Measurements from ENCODE around the gene URI1. TPM values are rescaled to one million over a fixed set of nuclear protein-coding genes. Genes with fewer than 3 reads are reported as not detected.
"Not testable (repeated sequence)": the region's sequence is repeated elsewhere in the genome, so short reads cannot be mapped to it uniquely, and the experiment has no call there.

Gene URI1
- total RNA-seq, 2 experiments from 2014 or later, result 65.9 to 69.8 TPM

DNA sequence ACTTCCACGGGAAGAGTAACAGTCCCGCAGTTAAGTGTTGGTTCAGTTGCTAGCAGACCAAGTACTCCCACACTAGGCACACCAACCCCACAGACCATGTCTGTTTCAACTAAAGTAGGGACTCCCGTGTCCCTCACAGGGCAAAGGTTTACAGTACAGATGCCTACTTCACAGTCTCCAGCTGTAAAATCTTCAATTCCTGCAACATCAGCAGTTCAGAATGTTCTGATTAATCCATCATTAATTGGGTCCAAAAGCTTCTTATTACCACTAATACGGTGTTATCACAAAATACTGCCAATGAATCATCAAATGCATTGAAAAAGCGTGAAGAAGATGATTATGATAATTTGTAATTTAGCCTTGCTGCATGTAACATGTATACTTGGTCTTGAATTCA, 95.8 kb downstream of the URI1 start:
- Mint-ChIP-seq H3K27ac (no peak overlapping the region), H3K27me3 (ENCODE audit: low read depth) (no peaks in the 10 kb centered on the region), H3K36me3 (ENCODE audit: low read depth) (peaks cover 64% of the 10 kb centered on the region), H3K4me1 (ENCODE audit: low read depth) (no peaks in the 10 kb centered on the region), H3K9me3 (peaks cover 34% of the 10 kb centered on the region), H3K4me3 (no peak overlapping the region)
- intact Hi-C loops (cut with micrococcal nuclease), result no loop called here
- DNase-seq, result no peak
- CTCF ChIA-PET, result no interaction called here

GRCh38 chr19:30041931-30042330, 99.9 kb downstream of the URI1 start:
- H3K9me3 Mint-ChIP-seq, result peaks cover 17% of the 10 kb centered on the region
- intact Hi-C loops (cut with micrococcal nuclease); CTCF ChIA-PET; DNase-seq; H3K4me1 Mint-ChIP-seq (ENCODE audit: low read depth); H3K27me3 Mint-ChIP-seq (ENCODE audit: low read depth); H3K27ac Mint-ChIP-seq; H3K4me3 Mint-ChIP-seq: not testable (repeated sequence)
- peaks cover 25% of the 10 kb centered on the region for H3K36me3 Mint-ChIP-seq (ENCODE audit: low read depth)

DNA sequence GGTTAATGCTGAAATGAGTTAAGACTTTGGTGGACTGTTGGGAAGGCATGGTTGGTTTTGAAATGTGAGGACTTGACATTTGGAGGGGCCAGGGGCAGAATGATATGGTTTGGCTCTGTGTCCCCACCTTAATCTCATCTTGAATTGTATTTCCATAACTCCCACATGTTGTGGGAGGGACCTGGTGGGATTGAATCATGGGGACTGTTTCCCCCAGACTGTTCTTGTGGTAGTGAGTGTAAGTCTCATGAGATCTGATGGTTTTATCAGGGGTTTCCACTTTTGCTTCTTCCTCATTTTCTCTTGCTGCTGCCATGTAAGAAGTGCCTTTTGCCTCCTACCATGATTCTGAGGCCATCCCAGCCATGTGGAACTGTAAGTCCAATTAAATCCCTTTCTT, 101.0 kb downstream of the URI1 start:
- H3K36me3 Mint-ChIP-seq (ENCODE audit: low read depth), result peaks cover 14% of the 10 kb centered on the region
- CTCF ChIA-PET; H3K4me1 Mint-ChIP-seq (ENCODE audit: low read depth); intact Hi-C loops (cut with micrococcal nuclease); H3K27me3 Mint-ChIP-seq (ENCODE audit: low read depth); H3K27ac Mint-ChIP-seq; H3K4me3 Mint-ChIP-seq; H3K9me3 Mint-ChIP-seq; DNase-seq: not testable (repeated sequence)

- Mint-ChIP-seq H3K9me3 (peaks cover 3% of the 10 kb centered on the region), H3K4me3 (no peak overlapping the region), H3K27ac (no peak overlapping the region), H3K36me3 (ENCODE audit: low read depth) (peaks cover 7% of the 10 kb centered on the region), H3K4me1 (ENCODE audit: low read depth) (peaks cover 4% of the 10 kb centered on the region), H3K27me3 (ENCODE audit: low read depth) (no peaks in the 10 kb centered on the region)
- intact Hi-C loops (cut with micrococcal nuclease), result no loop called here
- DNase-seq, result no peak
- CTCF ChIA-PET, result no interaction called here
Measured at GRCh38 chr19:30044273-30045248, 102.5 kb downstream of the URI1 start.

DNA sequence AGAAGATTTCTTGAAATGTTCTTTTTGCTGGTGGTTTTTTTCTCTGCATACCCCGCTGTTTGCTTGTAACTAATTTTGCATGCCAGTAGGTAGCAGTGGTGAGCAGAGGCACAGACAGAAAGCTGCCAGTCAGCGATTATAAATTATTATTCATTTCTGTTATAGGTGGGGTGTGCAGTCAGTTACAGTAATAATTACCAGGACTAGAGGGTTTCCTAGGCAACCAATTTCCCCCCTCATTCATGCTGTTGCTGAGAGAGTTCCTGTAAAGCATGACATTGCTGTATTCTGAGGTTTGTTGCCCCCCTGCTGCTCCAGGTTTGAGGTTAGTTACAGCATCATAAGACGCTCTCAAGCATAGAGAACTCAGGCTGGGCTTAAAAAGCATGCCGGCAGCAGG, 104.5 kb downstream of the URI1 start:
- peak; percentile 12 for DNase-seq
- Mint-ChIP-seq H3K9me3 (peaks cover 1% of the 10 kb centered on the region), H3K27ac (no peak overlapping the region), H3K4me1 (ENCODE audit: low read depth) (peaks cover 4% of the 10 kb centered on the region), H3K27me3 (ENCODE audit: low read depth) (no peaks in the 10 kb centered on the region), H3K4me3 (no peak overlapping the region), H3K36me3 (ENCODE audit: low read depth) (peaks cover 2% of the 10 kb centered on the region)
- intact Hi-C loops (cut with micrococcal nuclease), result no loop called here
- CTCF ChIA-PET, result interaction anchor here (0.9 kb wide), 1 partner anchor 16 kb away, joined by 3 read pairs; no protein-coding TSS in a partner anchor

DNA sequence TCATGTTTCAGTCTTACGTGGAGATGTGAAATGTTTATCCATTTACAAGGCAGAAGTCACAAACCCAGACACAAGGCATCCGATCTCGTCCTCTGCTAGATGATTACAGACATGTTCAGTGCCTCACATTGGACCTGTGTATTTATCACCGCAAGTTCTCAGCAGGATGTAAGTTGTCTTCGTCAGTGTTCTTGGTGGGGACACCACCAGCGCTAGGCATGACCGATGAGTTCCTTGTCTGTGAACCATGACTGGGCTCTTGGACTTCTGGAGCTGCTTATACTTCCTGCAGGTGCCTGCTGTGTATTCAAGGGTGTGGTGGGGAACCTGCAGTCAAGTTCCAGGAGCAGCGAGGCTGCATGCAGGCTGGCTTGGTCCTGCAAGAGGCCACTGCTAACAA, 105.4 kb downstream of the URI1 start:
- H3K4me1 Mint-ChIP-seq (ENCODE audit: low read depth), result peaks cover 4% of the 10 kb centered on the region
- H3K27me3 Mint-ChIP-seq (ENCODE audit: low read depth), result no peaks in the 10 kb centered on the region
- intact Hi-C loops (cut with micrococcal nuclease), result no loop called here
- H3K27ac Mint-ChIP-seq, result no peak overlapping the region
- DNase-seq, result no peak
- H3K9me3 Mint-ChIP-seq, result peaks cover 1% of the 10 kb centered on the region
- CTCF ChIA-PET, result no interaction called here
- no peaks in the 10 kb centered on the region for H3K36me3 Mint-ChIP-seq (ENCODE audit: low read depth)
- H3K4me3 Mint-ChIP-seq, result no peak overlapping the region

DNA sequence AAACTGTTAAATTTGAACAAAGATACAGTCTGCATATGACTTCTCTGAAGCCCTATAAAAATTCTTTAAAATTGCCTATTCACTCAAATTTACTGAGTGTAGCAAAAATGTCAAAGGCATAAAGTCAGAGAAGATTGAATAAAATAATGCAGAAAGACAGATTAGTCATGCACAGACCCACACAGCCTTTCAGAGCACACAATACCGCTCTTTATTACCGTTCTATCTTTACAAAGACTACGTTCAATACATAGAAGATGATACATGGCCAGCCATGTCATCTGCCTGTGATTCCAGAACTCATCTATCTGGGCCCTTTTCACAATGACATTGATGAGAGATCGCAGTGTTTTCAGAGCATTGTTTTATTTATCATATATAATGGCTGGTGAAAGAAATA, 107.2 kb downstream of the URI1 start:
- Mint-ChIP-seq H3K27me3 (ENCODE audit: low read depth) (no peaks in the 10 kb centered on the region), H3K4me3 (no peak overlapping the region), H3K4me1 (ENCODE audit: low read depth) (peaks cover 4% of the 10 kb centered on the region), H3K36me3 (ENCODE audit: low read depth) (no peaks in the 10 kb centered on the region), H3K27ac (no peak overlapping the region), H3K9me3 (no peaks in the 10 kb centered on the region)
- no peak for DNase-seq
- intact Hi-C loops (cut with micrococcal nuclease), result no loop called here
- CTCF ChIA-PET, result no interaction called here

GRCh38 chr19:30049846-30050667, 108.0 kb downstream of the URI1 start:
- intact Hi-C loops (cut with micrococcal nuclease), result no loop called here
- no peak overlapping the region for H3K27ac Mint-ChIP-seq
- no peaks in the 10 kb centered on the region for H3K27me3 Mint-ChIP-seq (ENCODE audit: low read depth)
- peaks cover 4% of the 10 kb centered on the region for H3K4me1 Mint-ChIP-seq (ENCODE audit: low read depth)
- no peaks in the 10 kb centered on the region for H3K9me3 Mint-ChIP-seq
- CTCF ChIA-PET, result no interaction called here
- no peaks in the 10 kb centered on the region for H3K36me3 Mint-ChIP-seq (ENCODE audit: low read depth)
- H3K4me3 Mint-ChIP-seq, result no peak overlapping the region
- no peak for DNase-seq

GRCh38 chr19:30052122-30053075, 110.4 kb downstream of the URI1 start:
- no peaks in the 10 kb centered on the region for H3K36me3 Mint-ChIP-seq (ENCODE audit: low read depth)
- H3K9me3 Mint-ChIP-seq, result no peaks in the 10 kb centered on the region

DNA sequence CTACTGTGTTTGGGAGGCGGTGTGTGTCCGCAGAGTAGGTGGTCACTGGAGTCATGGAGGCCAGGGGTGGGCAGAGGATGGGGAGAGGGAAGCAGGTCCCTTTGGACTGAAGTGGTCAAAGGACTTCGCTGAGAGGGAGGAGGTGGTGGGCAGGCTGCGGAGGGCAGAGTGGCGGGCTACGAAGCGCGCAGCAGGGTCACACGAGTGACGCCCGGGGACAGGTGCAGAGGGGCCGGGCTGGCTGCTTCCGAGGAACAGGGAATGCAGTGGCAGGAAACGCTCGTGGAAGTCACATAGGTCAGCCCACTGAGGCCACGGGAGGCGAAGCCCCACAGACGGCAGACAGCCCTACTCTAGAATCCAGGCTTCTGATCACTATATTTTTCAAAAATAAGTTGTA, 111.5 kb downstream of the URI1 start:
- CTCF ChIA-PET, result no interaction called here
- H3K4me3 Mint-ChIP-seq, result no peak overlapping the region
- no peaks in the 10 kb centered on the region for H3K9me3 Mint-ChIP-seq
- no peak overlapping the region for H3K27ac Mint-ChIP-seq
- no peaks in the 10 kb centered on the region for H3K4me1 Mint-ChIP-seq (ENCODE audit: low read depth)
- no peaks in the 10 kb centered on the region for H3K36me3 Mint-ChIP-seq (ENCODE audit: low read depth)
- no peaks in the 10 kb centered on the region for H3K27me3 Mint-ChIP-seq (ENCODE audit: low read depth)
- intact Hi-C loops (cut with micrococcal nuclease), result no loop called here
- no peak for DNase-seq

More at GRCh38 chr19:30052122-30053075, 110.4 kb downstream of the URI1 start:
- Mint-ChIP-seq H3K27me3 (ENCODE audit: low read depth) (no peaks in the 10 kb centered on the region), H3K27ac (no peak overlapping the region), H3K4me3 (no peak overlapping the region), H3K4me1 (ENCODE audit: low read depth) (no peaks in the 10 kb centered on the region)
- CTCF ChIA-PET, result interaction anchor here (0.6 kb wide), 1 partner anchor 528 kb away, joined by 3 read pairs; no protein-coding TSS in a partner anchor
- DNase-seq, result no peak
- intact Hi-C loops (cut with micrococcal nuclease), result no loop called here

GRCh38 chr19:30054210-30054609, 112.2 kb downstream of the URI1 start:
- CTCF ChIA-PET, result no interaction called here
- H3K9me3 Mint-ChIP-seq, result no peaks in the 10 kb centered on the region
- no peak overlapping the region for H3K4me3 Mint-ChIP-seq
- DNase-seq, result no peak
- intact Hi-C loops (cut with micrococcal nuclease), result no loop called here
- H3K4me1 Mint-ChIP-seq (ENCODE audit: low read depth), result no peaks in the 10 kb centered on the region
- H3K27ac Mint-ChIP-seq, result no peak overlapping the region
- no peaks in the 10 kb centered on the region for H3K27me3 Mint-ChIP-seq (ENCODE audit: low read depth)
- no peaks in the 10 kb centered on the region for H3K36me3 Mint-ChIP-seq (ENCODE audit: low read depth)

- no peak overlapping the region for H3K4me3 Mint-ChIP-seq
- no peaks in the 10 kb centered on the region for H3K36me3 Mint-ChIP-seq (ENCODE audit: low read depth)
- no peak for DNase-seq
- no peaks in the 10 kb centered on the region for H3K9me3 Mint-ChIP-seq
- no peak overlapping the region for H3K27ac Mint-ChIP-seq
- H3K4me1 Mint-ChIP-seq (ENCODE audit: low read depth), result no peaks in the 10 kb centered on the region
- H3K27me3 Mint-ChIP-seq (ENCODE audit: low read depth), result no peaks in the 10 kb centered on the region
- CTCF ChIA-PET, result no interaction called here
- intact Hi-C loops (cut with micrococcal nuclease), result no loop called here
Measured at GRCh38 chr19:30056580-30056979, 114.5 kb downstream of the URI1 start.

Data from activated naive CD4-positive, alpha-beta T cell treated with anti-CD3 and anti-CD28 coated beads for 36 hours (primary cell).